HG03159 (cell line): Measurements from ENCODE around the gene NUDT1.

ENCODE experiments used
- ATAC-seq: cut with Tn5 transposase; IDR thresholded peaks from one replicate; pipeline ENCODE4 v1.9.1; 2021; ENCODE audit warnings: mild to moderate bottlenecking, moderate library complexity; ENCODE audit not compliant: unreplicated experiment

Gene NUDT1

DNA sequence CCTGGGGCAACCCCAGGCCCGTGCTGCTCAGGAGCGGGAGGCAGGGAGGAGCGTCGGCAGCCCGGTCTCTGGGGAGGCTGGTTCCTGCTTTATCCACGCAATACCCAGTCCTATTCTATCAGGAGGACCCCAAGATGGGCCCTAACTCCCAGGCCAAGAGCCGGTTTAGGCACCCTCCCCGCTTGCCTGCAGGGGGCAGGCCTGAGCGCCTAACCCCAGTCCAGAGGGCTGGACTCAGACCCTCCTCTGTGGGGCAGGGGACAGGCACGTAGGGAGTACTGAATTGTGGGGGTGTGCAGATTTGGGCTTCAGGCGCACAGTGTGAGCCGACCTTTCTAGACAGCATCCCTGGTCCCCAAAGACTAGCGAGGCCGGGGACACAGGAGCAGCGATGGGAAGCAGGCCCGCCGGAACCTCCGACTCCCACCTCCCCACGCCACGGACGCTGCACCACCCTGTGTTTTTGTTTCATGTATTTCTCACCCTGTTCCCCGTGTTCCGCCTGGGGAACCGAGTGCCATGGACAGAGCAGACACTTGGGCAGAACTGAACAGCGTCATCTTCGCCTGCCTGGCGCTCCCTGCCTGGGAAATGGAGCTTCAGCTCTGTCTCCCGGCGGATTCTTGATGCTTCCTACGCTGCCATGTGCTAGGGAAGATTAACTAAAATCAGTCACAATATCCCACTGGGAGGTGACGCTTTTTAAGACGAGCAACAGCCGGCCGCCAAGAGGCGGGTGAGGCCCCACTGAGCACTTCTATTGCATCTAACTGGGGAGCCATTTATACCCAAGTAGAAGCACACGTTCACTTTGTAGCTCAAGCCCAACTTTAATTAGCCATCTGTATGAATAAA is 5.3 kb downstream of the NUDT1 start:
- no peak for ATAC-seq

GRCh38 chr7:2248984-2249694 is 7.1 kb downstream of the NUDT1 start:
- ATAC-seq, result no peak

DNA sequence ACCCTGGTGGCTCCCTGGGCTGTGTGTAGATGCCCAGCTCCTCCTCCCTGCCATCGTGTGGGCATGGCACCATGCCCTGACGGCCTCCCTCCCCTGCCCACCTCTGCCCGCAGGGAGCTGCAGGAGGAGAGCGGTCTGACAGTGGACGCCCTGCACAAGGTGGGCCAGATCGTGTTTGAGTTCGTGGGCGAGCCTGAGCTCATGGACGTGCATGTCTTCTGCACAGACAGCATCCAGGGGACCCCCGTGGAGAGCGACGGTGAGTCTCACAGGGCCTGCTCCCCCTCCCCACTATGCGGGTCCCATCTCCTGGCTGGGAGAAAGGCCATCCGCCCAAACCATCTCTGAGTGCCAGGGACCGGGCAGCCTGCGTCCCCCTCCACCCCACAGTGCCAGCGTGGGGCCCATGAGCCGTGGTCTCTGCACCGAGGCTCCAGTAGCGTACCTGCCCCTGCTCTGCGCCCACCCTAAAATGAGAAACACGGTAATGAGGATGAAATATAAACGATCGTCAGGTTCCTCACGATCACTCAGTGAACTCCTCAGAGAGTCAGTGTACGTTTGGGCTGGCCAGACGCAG is 7.8 kb downstream of the NUDT1 start:
- ATAC-seq, result no peak

DNA sequence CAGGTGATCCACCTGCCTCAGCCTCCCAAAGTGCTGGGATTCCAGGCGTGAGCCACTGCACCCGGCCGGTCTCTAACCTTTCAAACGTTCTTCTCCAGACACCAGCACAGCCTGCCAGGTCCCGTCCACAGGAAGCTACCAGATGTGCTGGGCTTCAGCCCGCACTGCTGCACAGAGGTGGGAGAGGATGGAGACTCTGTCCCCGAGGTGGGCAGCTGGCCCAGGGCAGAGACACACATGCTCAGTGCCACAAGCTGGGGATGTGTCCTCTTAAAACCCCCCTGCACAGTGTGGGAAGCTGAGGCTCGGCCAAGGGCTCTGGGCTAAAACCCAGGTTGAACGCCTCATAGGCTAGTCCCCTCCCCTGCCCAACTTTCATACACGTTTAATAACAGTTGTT is 9.4 kb downstream of the NUDT1 start:
- no peak for ATAC-seq

GRCh38 chr7:2251841-2252771 is 10.1 kb downstream of the NUDT1 start:
- ATAC-seq, result no peak

DNA sequence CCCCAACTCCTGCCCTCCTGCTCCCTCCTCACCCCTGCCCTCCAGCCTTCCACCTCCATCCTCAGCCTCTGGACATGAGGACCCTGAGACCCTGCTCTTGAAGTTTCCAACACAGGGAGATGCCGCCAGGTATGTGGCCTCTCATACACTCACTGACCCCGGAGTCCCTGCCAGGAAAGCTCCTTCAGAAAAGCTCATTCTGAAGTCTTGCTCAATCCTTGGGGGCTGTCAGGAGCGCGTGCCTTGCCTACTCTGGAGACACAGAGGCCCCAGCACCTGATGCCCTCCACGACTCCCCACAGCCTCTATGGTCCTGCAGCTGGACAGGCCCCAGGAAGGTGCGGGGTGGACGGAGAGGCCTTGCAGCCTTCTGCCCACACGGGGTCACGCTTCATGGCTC is 11.0 kb downstream of the NUDT1 start:
- no peak for ATAC-seq

DNA sequence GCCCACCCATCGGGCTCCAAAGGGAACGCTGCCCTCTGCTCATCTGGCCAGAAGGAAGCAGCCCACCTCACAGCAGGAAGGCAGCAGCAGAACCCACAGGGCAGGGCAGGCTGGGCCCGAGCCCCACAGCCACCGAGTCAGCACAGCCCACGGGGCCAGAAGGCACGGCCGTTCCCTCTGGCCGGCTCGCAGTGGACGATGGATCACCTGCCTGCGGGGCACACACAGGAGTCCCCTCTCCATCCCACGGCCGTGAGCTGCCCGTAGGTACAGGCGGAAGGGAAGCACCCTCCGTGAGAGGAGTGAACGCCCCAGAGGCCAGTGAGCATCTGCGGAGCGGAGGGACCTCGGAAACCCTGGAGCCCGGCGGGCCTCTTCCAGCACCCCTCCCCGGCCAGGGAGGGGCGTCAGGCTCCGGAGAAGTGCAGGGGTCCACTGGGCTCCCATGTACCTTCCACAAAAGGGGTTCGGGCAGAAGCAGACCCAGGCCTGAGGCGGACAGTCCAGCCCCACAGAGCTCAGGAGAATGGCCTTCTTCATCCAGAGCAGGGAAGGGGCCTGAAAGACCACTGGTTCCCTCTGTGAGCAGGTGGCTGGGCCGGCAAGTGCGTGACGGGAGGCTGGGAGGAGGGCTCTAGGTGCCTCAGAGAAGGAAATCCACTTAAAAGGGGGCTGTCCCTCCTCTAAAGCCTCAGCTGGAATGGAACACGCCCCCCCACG is 11.7 kb downstream of the NUDT1 start:
- no peak for ATAC-seq

DNA sequence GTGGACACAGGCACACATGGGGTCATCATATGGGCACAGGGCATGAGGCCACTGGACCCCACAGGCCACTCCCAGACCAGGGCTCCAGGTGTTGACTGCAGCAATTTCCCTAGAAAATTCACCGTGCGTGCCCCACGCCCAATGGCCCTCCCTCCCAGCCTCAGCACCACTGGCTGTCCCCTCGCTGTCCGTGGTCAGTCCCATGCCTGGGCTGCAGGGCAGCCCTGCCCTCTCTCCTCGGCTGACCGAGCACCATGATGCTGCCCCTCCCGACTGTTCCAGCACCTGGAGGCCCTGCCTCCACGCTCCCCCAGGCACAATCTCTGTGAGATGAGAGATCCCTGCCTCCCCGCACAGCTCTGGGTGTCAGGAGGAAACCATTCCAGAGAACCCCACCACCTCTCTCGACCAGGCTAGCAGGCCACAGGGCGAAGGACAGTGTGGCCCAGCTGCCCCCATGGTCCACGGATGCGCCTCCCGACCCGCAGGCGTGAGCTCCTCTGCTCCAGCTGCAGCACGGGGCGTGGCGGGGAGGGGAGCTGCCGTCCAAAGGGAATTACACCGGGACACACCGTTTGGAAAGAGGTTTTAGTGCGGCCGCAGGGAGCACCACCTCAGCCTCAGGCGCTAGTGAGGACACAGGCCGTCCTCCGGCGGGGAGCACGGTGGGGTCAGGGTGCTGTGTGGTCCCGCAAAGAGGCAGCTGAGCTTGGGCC is 12.6 kb downstream of the NUDT1 start:
- ATAC-seq, result no peak

DNA sequence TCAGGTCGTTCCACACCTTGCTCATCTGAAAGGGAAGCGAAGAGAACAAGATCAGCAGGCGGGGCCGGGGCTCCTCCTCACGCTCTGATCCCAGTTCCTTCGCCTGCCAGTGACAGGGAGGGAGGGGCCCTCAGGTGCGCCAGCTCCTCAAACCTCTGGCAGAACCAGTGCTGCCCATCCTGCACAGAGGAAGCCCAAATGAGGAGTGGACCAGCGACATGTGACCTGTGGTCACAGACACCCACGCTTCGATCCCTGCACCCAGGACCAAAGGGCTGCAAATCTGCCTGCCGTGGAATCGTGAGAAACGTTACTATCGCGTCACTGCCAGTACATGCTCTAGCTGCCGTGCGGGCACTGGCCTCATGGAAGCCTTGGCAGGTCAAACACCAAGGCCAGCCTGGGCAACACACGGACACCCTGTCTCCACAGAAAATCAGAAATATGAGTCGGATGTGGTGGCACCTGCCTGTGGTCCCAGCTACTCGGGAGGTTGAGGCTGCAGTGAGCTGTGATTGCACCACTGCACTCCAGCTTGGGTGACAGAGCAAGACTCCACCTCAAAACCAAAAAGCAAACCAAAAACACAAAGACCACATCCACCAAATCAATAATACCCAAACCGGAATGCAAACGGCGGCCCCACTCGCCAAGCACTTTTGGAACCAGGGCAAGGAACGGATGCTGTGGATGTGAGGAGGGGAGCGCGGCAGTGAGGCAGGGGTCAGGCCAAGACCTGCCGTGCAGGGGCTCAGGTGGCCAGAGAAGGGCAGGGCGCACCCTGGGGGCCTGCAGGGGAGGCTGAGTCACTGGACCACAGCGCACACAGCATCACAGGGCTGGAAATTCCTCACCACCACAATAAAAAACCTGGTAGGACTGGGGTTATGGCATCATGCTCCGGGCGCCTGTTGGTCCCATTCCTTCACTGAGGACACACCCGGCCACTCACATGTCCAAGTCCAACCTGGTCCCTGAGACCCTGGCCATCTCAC is 13.4 kb downstream of the NUDT1 start:
- no peak for ATAC-seq

- no peak for ATAC-seq
These were observed 14.4 kb downstream of the NUDT1 start for GRCh38 chr7:2256306-2257045.

DNA sequence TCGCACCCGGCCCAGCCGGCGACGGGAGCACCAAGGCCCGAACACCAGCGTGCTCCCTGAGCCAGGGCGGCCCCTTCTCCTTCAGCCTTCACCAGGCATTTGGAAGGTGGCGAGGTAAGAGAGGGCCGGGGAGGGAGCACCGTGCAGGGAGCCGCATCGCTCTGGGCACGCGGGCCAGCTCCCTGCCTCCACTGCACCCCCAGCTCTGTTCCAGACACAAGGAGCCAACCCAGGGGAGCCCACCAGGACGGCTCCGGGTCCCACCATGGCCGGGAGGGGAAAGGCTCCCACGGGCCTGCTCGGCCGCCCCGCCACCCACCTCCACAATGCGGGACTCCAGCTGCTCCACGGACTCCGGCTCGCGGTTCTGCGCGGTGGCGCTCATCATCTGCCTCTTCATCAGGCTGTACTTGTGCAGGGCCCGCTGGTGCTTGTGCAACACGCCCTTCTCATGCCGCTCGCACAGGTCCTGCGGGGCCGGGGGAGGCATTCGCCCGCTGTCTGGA is 15.1 kb downstream of the NUDT1 start:
- no peak for ATAC-seq

- ATAC-seq, result no peak
These were observed 15.6 kb downstream of the NUDT1 start for GRCh38 chr7:2257651-2258050.

GRCh38 chr7:2258661-2259365 is 16.8 kb downstream of the NUDT1 start:
- ATAC-seq, result peak; percentile 55

DNA sequence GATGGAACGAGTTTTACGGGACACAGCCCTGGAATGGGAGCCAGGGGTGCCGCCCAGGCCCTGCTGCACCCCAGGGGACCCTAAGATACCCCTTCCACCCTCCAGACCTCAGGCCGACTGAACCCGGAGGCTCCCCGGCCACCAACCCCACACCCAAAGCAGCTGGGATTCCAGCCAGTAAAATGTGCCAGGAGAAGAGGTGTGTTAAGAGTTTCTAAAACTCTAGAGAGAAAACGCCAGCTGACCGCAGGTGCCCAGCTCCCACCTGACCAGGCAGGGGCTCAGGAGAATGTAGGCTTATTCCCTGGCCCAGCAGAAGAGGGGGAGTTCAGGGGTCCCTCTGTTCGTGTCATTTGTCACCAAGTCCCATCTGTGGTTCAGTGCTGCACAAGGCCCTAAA is 17.5 kb downstream of the NUDT1 start:
- no peak for ATAC-seq

- ATAC-seq, result no peak
These were observed 18.8 kb downstream of the NUDT1 start for GRCh38 chr7:2260820-2261219.

GRCh38 chr7:2261611-2262010 is 19.6 kb downstream of the NUDT1 start:
- no peak for ATAC-seq

DNA sequence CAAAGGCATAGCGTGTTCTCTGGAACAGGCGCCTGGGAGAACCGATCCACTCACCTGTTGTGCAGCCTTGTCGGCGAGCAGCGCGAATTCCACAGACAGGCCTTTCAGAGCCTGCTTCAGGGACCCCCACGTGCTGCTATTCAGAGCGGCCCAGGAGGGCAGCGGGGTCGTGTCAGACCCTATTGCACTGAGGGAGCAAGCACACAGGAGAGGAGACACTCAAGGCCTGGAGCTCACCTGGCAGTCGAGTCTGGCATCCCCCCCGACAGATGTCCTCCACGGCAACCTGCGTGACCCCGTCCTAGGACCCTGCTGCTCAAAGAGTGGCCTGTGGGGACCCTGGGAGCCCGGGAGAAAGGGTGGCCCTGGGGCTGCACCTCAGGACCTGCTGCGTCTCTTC is 21.1 kb downstream of the NUDT1 start:
- no peak for ATAC-seq
